Right lung (tissue), 5 donors: ENCODE results near the gene PDC. TPM values are rescaled to one million over a fixed set of nuclear protein-coding genes. Genes with fewer than 3 reads are reported as not detected.
"Not testable (repeated sequence)": the region's sequence is repeated elsewhere in the genome, so short reads cannot be mapped to it uniquely, and the experiment has no call there.

Experiments used
- DNase-seq, 2 donors: peaks; one replicate each; pipeline ENCODE4 v3.0.0-alpha.2; 2013
- polyA plus RNA-seq, 5 donors: library from polyadenylated mRNA; unstranded; fragments of 120-200 nt; gene quantifications; one replicate each; pipeline versions ENCODE4 v1.2.1 to v1.2.3, GENCODE V29; 2013; ENCODE audit warnings: inconsistent platforms in 1 of 5, low replicate concordance in 1 of 5; ENCODE audit not compliant: insufficient read length in 5 of 5, insufficient read depth in 1 of 5

Gene PDC
- polyA plus RNA-seq, 5 donors = 0.31 to 0.45 (median 0.36) TPM

DNA sequence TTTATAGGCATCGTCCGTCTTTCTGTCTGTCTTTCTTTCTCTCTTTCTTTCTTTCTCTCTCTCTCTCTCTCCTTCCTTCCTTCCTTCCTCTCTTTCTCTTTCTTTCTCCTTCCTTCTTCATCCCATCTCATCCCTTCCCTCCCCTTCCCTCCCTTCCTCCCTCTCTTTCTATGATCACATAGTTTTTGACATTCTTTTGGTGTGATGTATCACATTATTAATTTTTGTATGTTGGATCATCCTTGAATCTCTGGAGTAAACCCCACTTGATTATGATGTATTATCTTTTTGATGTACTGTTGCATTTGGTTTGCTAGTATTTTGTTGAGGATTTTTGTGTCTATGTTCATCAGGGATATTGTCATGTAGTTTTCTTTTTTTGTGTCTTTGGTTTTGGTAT is 59.5 kb downstream of the PDC start:
- DNase-seq = not testable (repeated sequence)

Other genes starting within 250 kb of the PDC start
- 1 to 10 TPM in 3 of 5 donors, under 1 TPM in 2; 0.36 to 2.7 (median 1.1) TPM for gene PRG4, start 164.8 kb downstream of the PDC start, polyA plus RNA-seq
- gene TPR, start 85.9 kb downstream of the PDC start, polyA plus RNA-seq = 100 to 1,000 TPM in 4 of 5 donors, 10 to 100 TPM in 1; 78.6 to 134 (median 131) TPM
- gene ODR4, start 85.3 kb downstream of the PDC start, polyA plus RNA-seq = 10 to 100 TPM; 24.2 to 42.9 (median 35.0) TPM
- gene PTGS2, start 219.3 kb upstream of the PDC start, polyA plus RNA-seq = 1 to 10 TPM; 2.9 to 6.1 (median 3.9) TPM